ENCODE measurements around the gene RNF150.

The RNF150 gene

DNA sequence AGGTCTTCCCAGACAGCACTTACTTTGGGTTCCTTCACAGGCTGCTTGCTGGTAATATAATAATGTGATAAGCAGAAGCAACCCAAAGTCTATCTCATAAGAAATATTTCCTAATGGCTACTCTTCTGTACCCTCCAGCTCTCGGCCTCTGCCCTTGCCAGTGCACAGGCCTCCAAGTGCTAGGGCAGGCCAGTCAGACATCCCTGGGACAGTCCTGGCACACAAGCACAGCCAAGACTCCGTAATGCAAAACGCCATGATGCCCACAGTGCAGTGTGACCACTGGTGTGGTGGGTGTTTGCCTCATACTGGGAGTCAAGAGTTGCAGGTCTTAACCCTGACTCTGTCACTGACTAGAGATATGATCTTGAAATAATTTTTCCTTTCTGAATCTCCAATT is 35.1 kb downstream of the RNF150 start:
- TF ChIP-seq ZNF623 (tag by site-specific recombination; IDR thresholded peaks at IDR 0.05) (no peak), ZNF394 (tag by site-specific recombination; IDR thresholded peaks at IDR 0.05; ENCODE audit: borderline replicate concordance) (no peak), ZNF416 (tag by site-specific recombination; IDR thresholded peaks at IDR 0.05) (no peak), GLI4 (tag by site-specific recombination; IDR thresholded peaks at IDR 0.05) (no peak), KLF16 (tag by site-specific recombination; IDR thresholded peaks at IDR 0.05) (no peak), ZNF140 (tag by site-specific recombination; IDR thresholded peaks at IDR 0.05) (no peak), ZNF311 (tag by site-specific recombination; IDR thresholded peaks at IDR 0.05; ENCODE audit: borderline replicate concordance) (no peak), ZNF791 (tag by site-specific recombination; IDR thresholded peaks at IDR 0.05) (no peak), MEIS1 (CRISPR knock-in tag; IDR thresholded peaks at IDR 0.05; ENCODE audit: borderline replicate concordance) (no peak), ZNF768 (tag by site-specific recombination; IDR thresholded peaks at IDR 0.05) (no peak), HOXA7 (CRISPR knock-in tag; IDR thresholded peaks at IDR 0.05; ENCODE audit: borderline replicate concordance) (no peak), ZNF433 (tag by site-specific recombination; IDR thresholded peaks at IDR 0.05; ENCODE audit: low read depth) (no peak), ZNF530 (tag by site-specific recombination; IDR thresholded peaks at IDR 0.05; ENCODE audit: low read depth) (no peak), ZNF501 (tag by site-specific recombination; IDR thresholded peaks at IDR 0.05) (no peak), IKZF3 (tag by site-specific recombination; IDR thresholded peaks at IDR 0.05) (no peak)
- TF ChIP-seq, protein P1, sequence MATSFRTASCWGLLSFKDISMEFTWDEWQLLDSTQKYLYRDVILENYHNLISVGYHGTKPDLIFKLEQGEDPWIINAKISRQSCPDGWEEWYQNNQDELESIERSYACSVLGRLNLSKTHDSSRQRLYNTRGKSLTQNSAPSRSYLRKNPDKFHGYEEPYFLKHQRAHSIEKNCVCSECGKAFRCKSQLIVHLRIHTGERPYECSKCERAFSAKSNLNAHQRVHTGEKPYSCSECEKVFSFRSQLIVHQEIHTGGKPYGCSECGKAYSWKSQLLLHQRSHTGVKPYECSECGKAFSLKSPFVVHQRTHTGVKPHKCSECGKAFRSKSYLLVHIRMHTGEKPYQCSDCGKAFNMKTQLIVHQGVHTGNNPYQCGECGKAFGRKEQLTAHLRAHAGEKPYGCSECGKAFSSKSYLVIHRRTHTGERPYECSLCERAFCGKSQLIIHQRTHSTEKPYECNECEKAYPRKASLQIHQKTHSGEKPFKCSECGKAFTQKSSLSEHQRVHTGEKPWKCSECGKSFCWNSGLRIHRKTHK (tag by site-specific recombination; IDR thresholded peaks at IDR 0.05), result no peak
- TF ChIP-seq, protein P2, sequence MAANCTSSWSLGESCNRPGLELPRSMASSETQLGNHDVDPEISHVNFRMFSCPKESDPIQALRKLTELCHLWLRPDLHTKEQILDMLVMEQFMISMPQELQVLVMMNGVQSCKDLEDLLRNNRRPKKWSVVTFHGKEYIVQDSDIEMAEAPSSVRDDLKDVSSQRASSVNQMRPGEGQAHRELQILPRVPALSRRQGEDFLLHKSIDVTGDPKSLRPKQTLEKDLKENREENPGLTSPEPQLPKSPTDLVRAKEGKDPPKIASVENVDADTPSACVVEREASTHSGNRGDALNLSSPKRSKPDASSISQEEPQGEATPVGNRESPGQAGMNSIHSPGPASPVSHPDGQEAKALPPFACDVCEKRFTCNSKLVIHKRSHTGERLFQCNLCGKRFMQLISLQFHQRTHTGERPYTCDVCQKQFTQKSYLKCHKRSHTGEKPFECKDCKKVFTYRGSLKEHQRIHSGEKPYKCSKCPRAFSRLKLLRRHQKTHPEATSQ (tag by site-specific recombination; IDR thresholded peaks at IDR 0.05), result no peak
- TF ChIP-seq, protein P3, sequence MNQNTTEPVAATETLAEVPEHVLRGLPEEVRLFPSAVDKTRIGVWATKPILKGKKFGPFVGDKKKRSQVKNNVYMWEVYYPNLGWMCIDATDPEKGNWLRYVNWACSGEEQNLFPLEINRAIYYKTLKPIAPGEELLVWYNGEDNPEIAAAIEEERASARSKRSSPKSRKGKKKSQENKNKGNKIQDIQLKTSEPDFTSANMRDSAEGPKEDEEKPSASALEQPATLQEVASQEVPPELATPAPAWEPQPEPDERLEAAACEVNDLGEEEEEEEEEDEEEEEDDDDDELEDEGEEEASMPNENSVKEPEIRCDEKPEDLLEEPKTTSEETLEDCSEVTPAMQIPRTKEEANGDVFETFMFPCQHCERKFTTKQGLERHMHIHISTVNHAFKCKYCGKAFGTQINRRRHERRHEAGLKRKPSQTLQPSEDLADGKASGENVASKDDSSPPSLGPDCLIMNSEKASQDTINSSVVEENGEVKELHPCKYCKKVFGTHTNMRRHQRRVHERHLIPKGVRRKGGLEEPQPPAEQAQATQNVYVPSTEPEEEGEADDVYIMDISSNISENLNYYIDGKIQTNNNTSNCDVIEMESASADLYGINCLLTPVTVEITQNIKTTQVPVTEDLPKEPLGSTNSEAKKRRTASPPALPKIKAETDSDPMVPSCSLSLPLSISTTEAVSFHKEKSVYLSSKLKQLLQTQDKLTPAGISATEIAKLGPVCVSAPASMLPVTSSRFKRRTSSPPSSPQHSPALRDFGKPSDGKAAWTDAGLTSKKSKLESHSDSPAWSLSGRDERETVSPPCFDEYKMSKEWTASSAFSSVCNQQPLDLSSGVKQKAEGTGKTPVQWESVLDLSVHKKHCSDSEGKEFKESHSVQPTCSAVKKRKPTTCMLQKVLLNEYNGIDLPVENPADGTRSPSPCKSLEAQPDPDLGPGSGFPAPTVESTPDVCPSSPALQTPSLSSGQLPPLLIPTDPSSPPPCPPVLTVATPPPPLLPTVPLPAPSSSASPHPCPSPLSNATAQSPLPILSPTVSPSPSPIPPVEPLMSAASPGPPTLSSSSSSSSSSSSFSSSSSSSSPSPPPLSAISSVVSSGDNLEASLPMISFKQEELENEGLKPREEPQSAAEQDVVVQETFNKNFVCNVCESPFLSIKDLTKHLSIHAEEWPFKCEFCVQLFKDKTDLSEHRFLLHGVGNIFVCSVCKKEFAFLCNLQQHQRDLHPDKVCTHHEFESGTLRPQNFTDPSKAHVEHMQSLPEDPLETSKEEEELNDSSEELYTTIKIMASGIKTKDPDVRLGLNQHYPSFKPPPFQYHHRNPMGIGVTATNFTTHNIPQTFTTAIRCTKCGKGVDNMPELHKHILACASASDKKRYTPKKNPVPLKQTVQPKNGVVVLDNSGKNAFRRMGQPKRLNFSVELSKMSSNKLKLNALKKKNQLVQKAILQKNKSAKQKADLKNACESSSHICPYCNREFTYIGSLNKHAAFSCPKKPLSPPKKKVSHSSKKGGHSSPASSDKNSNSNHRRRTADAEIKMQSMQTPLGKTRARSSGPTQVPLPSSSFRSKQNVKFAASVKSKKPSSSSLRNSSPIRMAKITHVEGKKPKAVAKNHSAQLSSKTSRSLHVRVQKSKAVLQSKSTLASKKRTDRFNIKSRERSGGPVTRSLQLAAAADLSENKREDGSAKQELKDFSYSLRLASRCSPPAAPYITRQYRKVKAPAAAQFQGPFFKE (tag by site-specific recombination; IDR thresholded peaks at IDR 0.05; ENCODE audit: borderline replicate concordance), result no peak
- Histone ChIP-seq H3K4me1 (ENCODE audit: control insufficient read depth, insufficient read depth, low read length) (no peaks in the 10 kb centered on the region), H3K27ac (ENCODE audit: extremely low read depth, low read depth, low read length) (no peak overlapping the region), H3K9me3 (ENCODE audit: control insufficient read depth, insufficient read depth, low read depth, low read length) (no peaks in the 10 kb centered on the region), H3K4me3 (ENCODE audit: low read depth, low read length) (no peak overlapping the region), H3K36me3 (ENCODE audit: control insufficient read depth in 2 of 2, insufficient read depth in 1 of 2, low read length in 2 of 2) (no peaks in the 10 kb centered on the region)
- ChIA-PET CTCF (no interaction called here), POLR2A (no interaction called here)

DNA sequence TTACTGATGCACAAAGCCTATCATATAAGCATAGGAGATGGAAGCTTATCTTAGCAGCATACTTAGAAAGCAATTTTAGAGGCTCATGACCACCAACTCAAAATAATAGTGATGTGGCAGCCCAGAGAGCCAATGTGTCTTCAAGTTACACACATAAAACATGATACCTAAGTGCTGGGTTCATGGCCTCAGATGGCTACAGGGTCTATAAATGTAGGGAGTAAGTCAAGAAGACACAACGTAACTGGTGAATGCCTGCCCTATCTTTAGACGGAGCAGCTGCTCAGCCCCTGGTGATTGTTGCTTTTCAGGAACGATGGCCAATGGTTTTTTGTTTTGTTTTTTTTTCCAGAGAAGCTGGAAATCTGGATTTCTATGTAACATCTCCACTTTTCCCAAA is 42.8 kb downstream of the RNF150 start:
- ChIA-PET CTCF (interaction anchor here (0.7 kb wide), 1 partner anchor 9 kb away, joined by 3 read pairs; no protein-coding TSS in a partner anchor), POLR2A (no interaction called here)
- H3K36me3 ChIP-seq (ENCODE audit: control insufficient read depth in 2 of 2, insufficient read depth in 1 of 2, low read length in 2 of 2), result no peaks in the 10 kb centered on the region
- H3K9me3 ChIP-seq (ENCODE audit: control insufficient read depth, insufficient read depth, low read depth, low read length), result no peaks in the 10 kb centered on the region
- no peaks in the 10 kb centered on the region for H3K4me1 ChIP-seq (ENCODE audit: control insufficient read depth, insufficient read depth, low read length)
- no peak overlapping the region for H3K4me3 ChIP-seq (ENCODE audit: low read depth, low read length)
- no peak overlapping the region for H3K27ac ChIP-seq (ENCODE audit: extremely low read depth, low read depth, low read length)
- TF ChIP-seq YY2 (tag by site-specific recombination; IDR thresholded peaks at IDR 0.05) (no peak), ZNF350 (tag by site-specific recombination; IDR thresholded peaks at IDR 0.05) (no peak), ZNF555 (tag by site-specific recombination; conservative IDR thresholded peaks at IDR 0.05) (no peak), ZNF10 (tag by site-specific recombination; IDR thresholded peaks at IDR 0.05) (no peak), ZNF48 (tag by site-specific recombination; IDR thresholded peaks at IDR 0.05) (no peak), IKZF3 (tag by site-specific recombination; IDR thresholded peaks at IDR 0.05) (no peak), ZNF544 (tag by site-specific recombination; IDR thresholded peaks at IDR 0.05) (no peak), ZNF560 (tag by site-specific recombination; IDR thresholded peaks at IDR 0.05; ENCODE audit: borderline replicate concordance) (no peak), ZNF16 (tag by site-specific recombination; IDR thresholded peaks at IDR 0.05; ENCODE audit: low read depth) (no peak), SP3 (tag by site-specific recombination; IDR thresholded peaks at IDR 0.05) (no peak)
- TF ChIP-seq, protein P4, sequence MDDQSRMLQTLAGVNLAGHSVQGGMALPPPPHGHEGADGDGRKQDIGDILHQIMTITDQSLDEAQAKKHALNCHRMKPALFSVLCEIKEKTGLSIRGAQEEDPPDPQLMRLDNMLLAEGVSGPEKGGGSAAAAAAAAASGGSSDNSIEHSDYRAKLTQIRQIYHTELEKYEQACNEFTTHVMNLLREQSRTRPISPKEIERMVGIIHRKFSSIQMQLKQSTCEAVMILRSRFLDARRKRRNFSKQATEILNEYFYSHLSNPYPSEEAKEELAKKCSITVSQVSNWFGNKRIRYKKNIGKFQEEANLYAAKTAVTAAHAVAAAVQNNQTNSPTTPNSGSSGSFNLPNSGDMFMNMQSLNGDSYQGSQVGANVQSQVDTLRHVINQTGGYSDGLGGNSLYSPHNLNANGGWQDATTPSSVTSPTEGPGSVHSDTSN (CRISPR knock-in tag; IDR thresholded peaks at IDR 0.05), result no peak
